Retinal pigment epithelial cell (primary cell): Measurements from ENCODE around the gene FSHR.

ENCODE experiments used
- DNase-seq: peaks from one replicate; pipeline ENCODE4 v3.0.0-alpha.2; 2010; ENCODE audit warnings: low read depth
- H3K4me3 ChIP-seq: 2 replicates; pipeline ENCODE4 v1.5.1; 2011; ENCODE audit warnings: mild to moderate bottlenecking, low read length, control low read depth, moderate library complexity
- CTCF ChIP-seq: conservative IDR thresholded peaks from 2 replicates; pipeline ENCODE4 v1.5.1; 2011; ENCODE audit warnings: low read depth, low read length, control low read depth, inconsistent platforms

The FSHR gene

GRCh38 chr2:49123600-49123999 lies 30.7 kb downstream of the FSHR start:
- no peak for TF ChIP-seq CTCF
- no peak overlapping the region for H3K4me3 ChIP-seq
- no peak for DNase-seq

- no peak for TF ChIP-seq CTCF
- H3K4me3 ChIP-seq: no peak overlapping the region
- DNase-seq: no peak
These were observed 32.2 kb downstream of the FSHR start for GRCh38 chr2:49122107-49122506.

- H3K4me3 ChIP-seq: no peak overlapping the region
- DNase-seq: no peak
These were observed 41.3 kb downstream of the FSHR start for GRCh38 chr2:49113046-49113445.

GRCh38 chr2:49111456-49111855 lies 42.9 kb downstream of the FSHR start:
- DNase-seq: no peak
- TF ChIP-seq CTCF: no peak
- no peak overlapping the region for H3K4me3 ChIP-seq

More at GRCh38 chr2:49113046-49113445, 41.3 kb downstream of the FSHR start:
- no peak for TF ChIP-seq CTCF

- no peak for DNase-seq
- TF ChIP-seq CTCF: no peak
- no peak overlapping the region for H3K4me3 ChIP-seq
These were observed 43.3 kb downstream of the FSHR start for GRCh38 chr2:49111006-49111405.

- DNase-seq: no peak
- no peak overlapping the region for H3K4me3 ChIP-seq
These were observed 43.7 kb downstream of the FSHR start for GRCh38 chr2:49110571-49110970.

More at GRCh38 chr2:49110571-49110970, 43.7 kb downstream of the FSHR start:
- no peak for TF ChIP-seq CTCF
